Fibroblast of gingiva (primary cell): Measurements from ENCODE around the gene WNT16.
"Not testable (repeated sequence)": the region's sequence is repeated elsewhere in the genome, so short reads cannot be mapped to it uniquely, and the experiment has no call there.

Source experiments
- DNase-seq: peaks from one replicate; pipeline ENCODE4 v3.0.0-alpha.2; 2011; ENCODE audit warnings: low read depth

Gene WNT16

GRCh38 chr7:121328508-121329190 is at the start of gene WNT16:
Gene WNT16 (plus strand): TSS chr7:121329000. CDS start chr7:121329293, 293 bp downstream.
- no peak for DNase-seq

- DNase-seq = no peak
These were observed 49.7 kb upstream of the WNT16 start for GRCh38 chr7:121279060-121279620.

- no peak for DNase-seq
These were observed 49.0 kb upstream of the WNT16 start for GRCh38 chr7:121279822-121280221.

- no peak for DNase-seq
These were observed 48.1 kb upstream of the WNT16 start for GRCh38 chr7:121280656-121281055.

- DNase-seq = no peak
These were observed 46.7 kb upstream of the WNT16 start for GRCh38 chr7:121282129-121282528.

GRCh38 chr7:121285066-121285667 is 43.6 kb upstream of the WNT16 start:
- DNase-seq = no peak

- no peak for DNase-seq
These were observed 42.6 kb upstream of the WNT16 start for GRCh38 chr7:121286186-121286585.

GRCh38 chr7:121286742-121287734 is 41.8 kb upstream of the WNT16 start:
- DNase-seq = no peak

- peak; percentile 24 for DNase-seq
These were observed 39.9 kb upstream of the WNT16 start for GRCh38 chr7:121288894-121289293.

GRCh38 chr7:121289930-121290329 is 38.9 kb upstream of the WNT16 start:
- not testable (repeated sequence) for DNase-seq

- DNase-seq = no peak
These were observed 34.3 kb upstream of the WNT16 start for GRCh38 chr7:121294448-121294992.

- DNase-seq = no peak
These were observed 31.0 kb upstream of the WNT16 start for GRCh38 chr7:121297843-121298242.

GRCh38 chr7:121298831-121299239 is 30.0 kb upstream of the WNT16 start:
- no peak for DNase-seq

GRCh38 chr7:121300685-121301420 is 27.9 kb upstream of the WNT16 start:
- DNase-seq = peak; percentile 44

- no peak for DNase-seq
These were observed 27.2 kb upstream of the WNT16 start for GRCh38 chr7:121301446-121302213.

GRCh38 chr7:121302214-121302745 is 26.5 kb upstream of the WNT16 start:
- DNase-seq = peak; percentile 29

- DNase-seq = no peak
These were observed 25.2 kb upstream of the WNT16 start for GRCh38 chr7:121303422-121304101.

- peak; percentile 47 for DNase-seq
These were observed 24.6 kb upstream of the WNT16 start for GRCh38 chr7:121304102-121304658.

- DNase-seq = peak; percentile 31
These were observed 23.7 kb upstream of the WNT16 start for GRCh38 chr7:121305109-121305508.
